Tibial nerve (tissue), 4 donors: Measurements from ENCODE around the gene ASCC2.

Experiments used
- CTCF ChIP-seq, 5 experiments: fragments of 200-600 bp in 3 of 5; fragments of 450-650 bp in 2 of 5; sonication (generic) in 3 of 5; IDR thresholded peaks; one replicate each; pipeline ENCODE4 v1.5.1; 2016 to 2019; ENCODE audit warnings: antibody characterized with exemption in 5 of 5, mild to moderate bottlenecking in 3 of 5, moderate library complexity in 2 of 5
- EP300 ChIP-seq, 2 donors: sonication (generic); formaldehyde crosslinking; IDR thresholded peaks; one replicate each; pipeline ENCODE4 v1.6.1; 2017; ENCODE audit warnings: antibody characterized with exemption in 2 of 2, mild to moderate bottlenecking in 1 of 2
- POLR2A ChIP-seq, 2 donors: fragments of 450-650 bp; IDR thresholded peaks; one replicate each; pipeline ENCODE4 v1.6.1; 2017; ENCODE audit warnings: antibody characterized with exemption in 2 of 2, mild to moderate bottlenecking in 2 of 2, moderate library complexity in 2 of 2

GRCh38 chr22:29883045-29883774, 45.1 kb upstream of the ASCC2 start, which contains the start of gene MTMR3:
- TF ChIP-seq CTCF (IDR thresholded peaks at IDR 0.05), result peak in 4 of 5 experiments; percentile 60 to 84 (median 70)
- peak; percentile 41 to 76 for TF ChIP-seq POLR2A (IDR thresholded peaks at IDR 0.05)
- TF ChIP-seq EP300 (IDR thresholded peaks at IDR 0.05), result peak in 1 of 2 donors; percentile 85
